HG03039 (cell line): Measurements from ENCODE around the gene GALNT9.

ENCODE experiments used
- ATAC-seq: cut with Tn5 transposase; IDR thresholded peaks from one replicate; pipeline ENCODE4 v1.9.1; 2021; ENCODE audit warnings: mild to moderate bottlenecking, moderate library complexity; ENCODE audit not compliant: unreplicated experiment

The GALNT9 gene

DNA sequence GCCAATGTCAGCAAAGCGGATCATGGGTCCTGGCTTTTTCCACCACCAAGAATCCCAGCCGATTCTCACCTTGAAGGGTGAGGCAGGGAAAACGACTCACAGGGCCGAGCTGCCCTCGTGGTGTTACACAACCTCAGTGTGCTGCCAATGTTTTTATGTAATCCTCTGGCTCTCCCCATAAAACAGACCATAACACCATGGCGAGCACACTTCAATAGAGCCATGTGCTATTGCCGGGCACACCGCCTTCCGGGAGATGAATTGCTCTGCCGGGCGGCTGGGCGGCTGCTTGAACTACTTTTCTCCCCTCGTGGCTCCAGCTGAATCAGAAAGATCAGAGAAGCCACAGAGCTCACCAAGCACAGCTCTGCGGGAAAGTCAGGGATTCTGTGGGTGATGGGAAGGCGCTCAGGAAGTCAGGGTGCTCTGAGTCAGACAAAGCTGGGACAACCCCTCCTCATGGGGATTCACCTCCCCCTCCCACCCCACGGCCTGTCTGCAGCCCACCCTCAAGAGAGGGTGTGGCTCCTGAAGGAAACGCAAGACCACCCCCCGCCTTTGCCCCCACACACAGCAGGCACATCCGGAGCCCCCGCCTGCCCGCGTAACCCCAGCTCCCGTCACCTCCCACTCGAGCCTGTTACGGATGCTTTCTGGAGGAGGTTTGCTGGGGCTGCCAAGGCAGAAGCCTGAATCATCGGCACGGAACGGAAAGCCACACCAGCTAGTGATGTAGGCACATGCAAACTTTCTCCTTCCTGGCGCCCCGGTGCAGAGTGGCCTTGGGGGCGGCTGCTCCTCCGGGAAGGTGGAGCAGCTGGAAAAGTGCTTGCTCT is 1.8 kb downstream of the GALNT9 start:
- no peak for ATAC-seq

GRCh38 chr12:132326646-132327045 is 2.7 kb downstream of the GALNT9 start:
- no peak for ATAC-seq

DNA sequence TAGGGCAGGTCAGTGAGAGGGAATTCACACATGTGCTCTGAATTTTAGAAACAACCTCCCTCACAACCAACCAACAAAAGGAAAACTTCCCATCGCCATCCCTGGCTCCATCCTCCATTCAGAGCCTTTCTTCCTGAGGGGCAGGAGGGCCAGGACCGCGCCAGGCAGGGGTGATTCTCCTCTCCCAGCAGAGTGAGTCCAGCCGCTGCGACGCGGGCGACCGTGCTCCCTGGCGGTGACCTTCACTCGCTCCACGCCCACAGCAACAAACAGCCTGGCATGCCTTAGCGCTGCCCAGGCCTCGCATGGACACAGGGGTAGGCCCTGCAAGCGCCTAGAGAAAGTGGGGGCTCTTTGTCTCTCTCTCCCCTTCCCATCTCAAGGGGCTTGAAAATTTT is 3.7 kb downstream of the GALNT9 start:
- ATAC-seq: no peak

DNA sequence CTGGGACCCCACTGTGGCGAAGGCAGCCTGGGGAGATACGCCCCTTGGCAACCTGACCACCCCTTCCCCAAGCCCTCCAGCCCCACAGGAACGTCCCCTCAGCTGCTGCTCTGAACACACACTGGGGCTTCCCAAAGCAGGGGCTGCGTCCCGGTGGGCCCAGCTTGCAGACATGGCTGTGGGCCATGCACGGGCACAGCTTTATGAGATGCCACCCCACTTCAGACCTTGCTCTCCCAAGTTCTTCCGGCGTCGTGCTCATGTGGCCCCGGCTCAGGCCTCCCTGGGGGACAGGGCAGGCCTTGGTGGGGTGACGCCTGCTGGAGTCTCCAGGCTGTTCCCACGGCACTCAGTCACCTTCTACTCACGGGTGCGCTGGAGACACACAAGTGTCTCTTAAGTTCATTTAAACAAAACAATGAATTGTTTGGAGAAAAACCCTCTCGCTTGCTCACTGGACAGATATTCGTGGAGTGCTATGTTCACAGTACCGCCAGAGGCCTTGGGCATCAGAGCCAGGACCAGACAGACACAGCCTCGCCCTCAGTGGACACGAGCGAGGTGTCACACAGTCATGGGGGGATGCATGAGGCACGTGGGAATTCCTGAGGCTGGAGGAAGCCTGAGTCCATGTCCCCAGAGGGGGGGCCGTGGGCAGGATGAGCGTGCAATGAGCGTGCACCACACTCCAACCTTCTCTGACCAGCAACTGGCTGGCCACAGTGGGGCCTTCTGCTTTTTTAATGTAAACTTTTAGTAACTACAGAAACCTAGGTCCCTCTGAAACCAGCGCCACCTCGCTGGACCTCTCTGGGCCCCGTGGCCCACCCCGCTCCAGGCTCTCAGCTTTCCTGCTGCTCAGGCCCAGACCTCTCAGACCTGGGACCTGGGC is 4.3 kb downstream of the GALNT9 start:
- no peak for ATAC-seq

GRCh38 chr12:132324173-132324572 is 5.2 kb downstream of the GALNT9 start:
- ATAC-seq: no peak

DNA sequence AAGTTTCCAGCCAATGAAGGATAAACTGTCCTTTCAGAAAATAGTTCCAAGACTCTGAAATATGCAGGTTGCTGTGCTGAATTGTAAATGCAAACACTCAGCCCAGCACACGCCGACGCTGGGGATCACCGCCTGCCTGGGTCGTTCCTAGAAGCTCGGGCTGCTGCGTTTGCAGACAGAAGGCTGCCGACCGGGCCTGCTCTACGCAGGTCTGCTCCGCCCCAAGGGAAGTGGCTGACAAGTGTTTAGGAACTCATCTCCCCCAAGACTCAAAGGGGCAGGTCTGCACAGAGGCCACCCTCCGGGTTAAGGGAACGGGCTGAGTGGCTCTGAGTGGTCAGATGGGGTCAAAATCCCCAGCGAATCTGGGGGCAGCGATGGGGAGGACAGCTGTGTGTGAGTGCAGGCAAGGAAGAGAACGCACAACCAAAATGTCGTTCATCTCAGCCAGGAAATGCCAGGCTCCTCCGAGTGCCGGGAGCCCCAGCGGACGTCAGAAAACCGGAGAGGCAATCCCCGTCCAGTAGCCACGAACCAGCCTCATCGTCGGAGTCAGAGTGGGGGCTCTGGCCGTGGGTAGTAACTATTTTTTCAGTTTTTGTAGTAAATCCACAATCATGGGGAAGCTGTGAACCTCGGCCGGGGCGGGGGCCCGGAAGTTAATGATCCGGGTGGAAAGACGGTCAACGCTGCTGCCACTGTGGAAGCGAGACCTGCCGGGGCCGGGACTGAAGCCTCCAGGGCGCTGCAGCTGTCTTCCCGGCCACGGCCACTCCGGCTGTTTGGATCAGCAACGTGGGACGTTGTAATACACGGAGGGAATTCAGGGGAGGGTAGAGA is 6.0 kb downstream of the GALNT9 start:
- no peak for ATAC-seq

DNA sequence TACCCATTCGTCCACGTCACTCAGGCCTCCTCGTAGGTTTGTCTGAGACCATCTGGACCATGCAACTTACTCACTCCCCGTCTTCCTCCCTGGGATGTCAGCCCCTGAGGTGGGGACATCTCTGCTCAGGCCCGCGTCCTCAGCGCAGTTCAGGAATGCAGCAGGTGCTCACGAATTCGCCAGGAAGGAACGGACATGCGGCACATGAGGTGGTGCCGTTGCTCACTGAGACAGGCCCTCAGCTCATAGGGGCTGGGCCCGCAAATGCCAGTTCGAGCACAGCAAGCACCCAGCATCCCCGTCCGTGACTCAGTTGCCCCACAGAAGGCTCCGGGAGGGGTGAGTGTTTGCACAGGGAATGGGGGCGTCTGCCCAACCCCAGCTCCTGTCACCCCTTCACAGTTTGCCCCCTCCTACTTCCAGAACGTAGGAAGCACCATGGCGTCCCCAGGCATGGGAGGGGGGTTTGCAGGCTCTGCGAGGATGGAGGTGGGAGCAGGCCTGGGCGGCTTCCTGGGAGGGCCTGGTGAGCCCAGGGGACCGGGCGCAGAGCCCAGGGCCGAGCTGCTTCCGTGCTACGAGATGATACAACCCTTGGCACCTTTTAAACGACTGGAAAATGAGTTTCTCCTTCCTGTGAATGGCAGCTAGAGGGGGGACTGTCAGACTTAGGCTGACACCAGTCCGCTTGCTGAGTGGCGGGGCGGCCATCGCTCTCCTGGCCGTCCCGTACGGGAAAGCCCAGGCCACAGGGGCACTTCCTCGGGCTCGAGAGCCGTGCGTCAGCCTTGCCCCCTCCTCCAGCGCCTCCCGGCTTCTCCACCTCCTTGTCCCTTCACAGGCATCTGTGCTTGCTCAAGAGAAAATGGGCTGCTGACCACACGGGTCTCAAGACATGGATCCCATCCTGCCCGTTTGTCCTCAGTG is 6.9 kb downstream of the GALNT9 start:
- no peak for ATAC-seq

GRCh38 chr12:132321321-132322118 is 7.9 kb downstream of the GALNT9 start:
- ATAC-seq: no peak

DNA sequence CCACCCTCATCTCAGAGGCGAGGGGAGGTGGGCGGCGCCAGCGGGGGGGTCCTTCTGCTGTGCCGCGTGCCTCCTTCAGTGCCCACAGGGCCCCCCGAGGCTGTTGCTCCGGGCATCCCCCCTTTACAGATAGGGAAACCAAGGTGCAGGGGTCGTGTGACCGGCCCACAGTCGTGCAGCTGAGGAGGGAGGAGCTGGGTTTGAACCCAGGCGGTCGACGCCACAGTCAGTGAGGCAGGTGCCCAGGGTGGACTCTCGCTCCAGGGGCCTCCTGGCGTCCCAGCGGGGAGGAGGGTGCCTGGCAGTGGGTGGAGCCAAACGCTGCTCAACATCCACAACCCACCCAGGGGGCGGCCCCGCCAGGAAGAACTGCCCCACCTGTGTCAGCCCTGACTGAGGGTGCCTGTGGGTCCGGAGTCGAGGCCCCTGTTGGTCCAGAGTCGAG is 8.6 kb downstream of the GALNT9 start:
- ATAC-seq: no peak

GRCh38 chr12:132319991-132320570 is 9.3 kb downstream of the GALNT9 start:
- no peak for ATAC-seq

DNA sequence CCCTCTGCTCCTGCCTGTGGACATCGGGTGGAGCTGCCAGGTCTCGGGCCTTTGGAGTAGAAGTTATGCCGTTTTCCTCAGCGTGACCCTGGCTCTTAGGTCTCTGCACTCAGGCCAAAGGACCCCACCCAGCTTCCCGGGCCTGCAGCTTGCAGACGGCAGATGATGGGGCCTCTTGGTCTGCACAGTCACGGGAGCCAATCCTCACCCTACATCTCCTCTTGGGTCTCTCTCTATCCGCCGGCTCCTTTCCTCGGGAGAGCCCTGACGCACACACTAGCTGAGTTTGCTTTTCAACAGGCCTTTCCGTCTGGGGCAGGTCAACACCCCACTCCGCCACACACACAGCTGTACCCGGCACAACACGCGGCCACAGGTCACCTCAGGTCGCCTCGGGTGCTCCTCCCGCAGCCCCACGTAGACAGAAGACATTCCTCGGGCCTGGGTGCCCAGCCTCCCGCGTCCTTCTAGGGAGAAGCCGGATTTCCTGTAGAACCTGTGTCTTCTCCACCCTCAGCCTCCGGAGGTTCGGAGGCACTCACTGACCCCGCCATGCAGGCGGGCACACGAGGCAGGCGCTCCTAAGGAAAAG is 9.9 kb downstream of the GALNT9 start:
- ATAC-seq: no peak

DNA sequence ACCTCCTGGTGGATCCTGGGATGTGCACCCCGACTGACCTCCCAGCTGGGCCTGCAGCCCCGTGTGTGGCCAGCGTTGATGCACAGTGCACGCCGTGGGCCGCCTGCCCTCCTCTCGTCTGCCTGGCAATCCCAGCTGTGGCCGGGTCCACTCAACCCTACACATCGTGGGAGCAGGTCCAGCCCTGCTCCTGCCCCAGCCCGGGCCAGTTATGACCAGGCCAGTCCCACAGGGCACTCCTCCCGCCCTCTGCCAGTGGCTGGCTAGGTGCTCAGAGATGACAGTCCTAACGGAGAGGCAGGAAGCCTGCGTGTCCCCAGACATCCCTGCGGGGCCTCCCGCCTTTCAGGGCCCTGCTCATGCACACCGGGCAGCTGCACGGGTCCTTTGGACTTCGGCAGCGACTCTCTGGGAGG is 10.8 kb downstream of the GALNT9 start:
- no peak for ATAC-seq

GRCh38 chr12:132318135-132318534 is 11.3 kb downstream of the GALNT9 start:
- ATAC-seq: no peak

- no peak for ATAC-seq
Measured at GRCh38 chr12:132317233-132317938, 12.0 kb downstream of the GALNT9 start.

DNA sequence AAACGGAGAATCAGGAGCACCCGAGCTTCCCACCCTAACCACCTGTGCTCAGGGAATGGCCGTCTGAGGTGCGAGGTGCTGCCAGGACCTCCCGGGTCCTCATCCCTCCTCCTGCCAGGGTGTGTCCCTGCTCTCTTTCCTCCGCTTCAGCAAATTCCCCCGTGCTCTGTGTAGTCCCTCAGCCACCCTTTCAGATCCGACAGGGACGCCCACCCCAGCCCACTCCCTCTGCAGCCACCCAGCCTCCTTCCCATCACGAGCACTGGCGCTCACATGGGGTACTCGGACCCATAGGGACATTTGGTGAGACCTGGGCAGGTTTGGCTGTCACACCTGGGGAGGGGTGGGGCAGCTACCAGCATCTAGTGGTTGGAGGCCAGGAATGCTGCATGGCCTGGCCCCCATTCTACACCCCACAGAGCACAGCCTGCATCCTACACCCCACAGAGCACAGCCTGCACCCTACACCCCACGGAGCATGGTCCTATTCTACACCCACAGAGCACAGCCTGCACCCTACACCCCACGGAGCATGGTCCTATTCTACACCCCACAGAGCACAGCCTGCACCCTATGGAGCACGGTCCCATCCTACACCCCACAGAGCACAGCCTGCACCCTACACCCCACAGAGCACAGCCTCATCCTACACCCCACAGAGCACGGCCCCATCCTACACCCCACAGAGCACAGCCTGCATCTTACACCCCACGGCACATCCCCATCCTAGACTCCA is 12.7 kb downstream of the GALNT9 start:
- no peak for ATAC-seq

DNA sequence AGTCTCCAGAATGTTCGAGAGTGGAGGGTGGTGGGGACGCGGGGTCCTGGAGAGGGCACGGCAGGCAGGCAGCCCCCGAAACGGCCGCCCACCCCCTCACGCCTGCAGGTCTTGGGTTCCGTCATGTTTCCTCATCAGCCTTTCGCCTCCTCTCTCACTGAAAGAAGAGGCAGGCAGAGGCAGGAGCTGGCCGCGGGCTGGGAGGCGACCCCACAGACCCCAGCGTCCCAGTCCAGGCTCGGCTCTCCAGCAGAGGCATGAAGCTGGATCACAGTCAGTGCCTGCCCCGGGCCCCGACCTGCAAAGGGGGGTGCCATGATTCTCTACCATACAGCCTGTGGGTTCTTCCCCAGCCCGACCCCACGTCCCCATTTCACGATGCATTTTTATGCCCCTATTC is 13.4 kb downstream of the GALNT9 start:
- no peak for ATAC-seq

GRCh38 chr12:132315507-132315906 is 13.9 kb downstream of the GALNT9 start:
- ATAC-seq: no peak
